CD4-positive, alpha-beta T cell treated with Interleukin-17A for 4 hours (primary cell): ENCODE results near the gene GMDS.
"Not testable (repeated sequence)": the region's sequence is repeated elsewhere in the genome, so short reads cannot be mapped to it uniquely, and the experiment has no call there.

Source experiments
- DNase-seq: peaks from one replicate; pipeline ENCODE4 v3.0.0-alpha.2; 2020; ENCODE audit warnings: mixed read lengths

Gene GMDS

GRCh38 chr6:1762203-1762602, 483.2 kb downstream of the GMDS start:
- DNase-seq = no peak

- no peak for DNase-seq
Observed at GRCh38 chr6:1761477-1761877, 483.9 kb downstream of the GMDS start.

GRCh38 chr6:1760876-1761275, 484.5 kb downstream of the GMDS start:
- DNase-seq = no peak

- no peak for DNase-seq
Observed at GRCh38 chr6:1759870-1760269, 485.5 kb downstream of the GMDS start.

- no peak for DNase-seq
Observed at GRCh38 chr6:1758076-1758679, 487.2 kb downstream of the GMDS start.

GRCh38 chr6:1757131-1757530, 488.3 kb downstream of the GMDS start:
- no peak for DNase-seq

- no peak for DNase-seq
Observed at GRCh38 chr6:1756472-1757129, 488.8 kb downstream of the GMDS start.

- not testable (repeated sequence) for DNase-seq
Observed at GRCh38 chr6:1751063-1751462, 494.3 kb downstream of the GMDS start.

- no peak for DNase-seq
Observed at GRCh38 chr6:1749041-1749440, 496.4 kb downstream of the GMDS start.

GRCh38 chr6:1747531-1747930, 497.9 kb downstream of the GMDS start:
- no peak for DNase-seq

- DNase-seq = no peak
Observed at GRCh38 chr6:1747003-1747402, 498.4 kb downstream of the GMDS start.

GRCh38 chr6:1745814-1746213, 499.6 kb downstream of the GMDS start:
- no peak for DNase-seq

- DNase-seq = no peak
Observed at GRCh38 chr6:1744543-1744942, 500.9 kb downstream of the GMDS start.

GRCh38 chr6:1739680-1740079, 505.7 kb downstream of the GMDS start:
- no peak for DNase-seq

GRCh38 chr6:1739220-1739619, 506.2 kb downstream of the GMDS start:
- no peak for DNase-seq

- DNase-seq = no peak
Observed at GRCh38 chr6:1738558-1739081, 506.8 kb downstream of the GMDS start.

- no peak for DNase-seq
Observed at GRCh38 chr6:1737463-1738311, 507.7 kb downstream of the GMDS start.

- no peak for DNase-seq
Observed at GRCh38 chr6:1736346-1737105, 508.9 kb downstream of the GMDS start.

- no peak for DNase-seq
Observed at GRCh38 chr6:1735239-1735803, 510.1 kb downstream of the GMDS start.

GRCh38 chr6:1730882-1731281, 514.5 kb downstream of the GMDS start:
- DNase-seq = no peak

- DNase-seq = no peak
Observed at GRCh38 chr6:1729750-1730140, 515.7 kb downstream of the GMDS start.

- no peak for DNase-seq
Observed at GRCh38 chr6:1729133-1729749, 516.2 kb downstream of the GMDS start.
